ENCODE measurements around the gene TWSG1.
"Not testable (repeated sequence)": the region's sequence is repeated elsewhere in the genome, so short reads cannot be mapped to it uniquely, and the experiment has no call there.

The TWSG1 gene

GRCh38 chr18:9428862-9429661 is 94.5 kb downstream of the TWSG1 start:
- DNase-seq, result no peak

GRCh38 chr18:9429662-9429993 is 95.1 kb downstream of the TWSG1 start:
- no peak for DNase-seq

GRCh38 chr18:9430315-9430714 is 95.7 kb downstream of the TWSG1 start:
- DNase-seq, result not testable (repeated sequence)

- no peak for DNase-seq
Measured at GRCh38 chr18:9431296-9431695, 96.7 kb downstream of the TWSG1 start.

- not testable (repeated sequence) for DNase-seq
Measured at GRCh38 chr18:9433122-9433521, 98.5 kb downstream of the TWSG1 start.

GRCh38 chr18:9433671-9434121 is 99.1 kb downstream of the TWSG1 start:
- DNase-seq, result no peak

- no peak for DNase-seq
Measured at GRCh38 chr18:9434122-9434701, 99.6 kb downstream of the TWSG1 start.

GRCh38 chr18:9435041-9435440 is 100.5 kb downstream of the TWSG1 start:
- no peak for DNase-seq

- no peak for DNase-seq
Measured at GRCh38 chr18:9436206-9436929, 101.8 kb downstream of the TWSG1 start.

- DNase-seq, result no peak
Measured at GRCh38 chr18:9437021-9437437, 102.5 kb downstream of the TWSG1 start.

GRCh38 chr18:9437672-9438071 is 103.1 kb downstream of the TWSG1 start:
- no peak for DNase-seq

- no peak for DNase-seq
Measured at GRCh38 chr18:9441061-9441460, 106.5 kb downstream of the TWSG1 start.

- no peak for DNase-seq
Measured at GRCh38 chr18:9444549-9444948, 110.0 kb downstream of the TWSG1 start.

- no peak for DNase-seq
Measured at GRCh38 chr18:9446839-9447238, 112.3 kb downstream of the TWSG1 start.

GRCh38 chr18:9447334-9447733 is 112.8 kb downstream of the TWSG1 start:
- DNase-seq, result no peak

- no peak for DNase-seq
Measured at GRCh38 chr18:9449600-9450414, 115.2 kb downstream of the TWSG1 start.

- DNase-seq, result not testable (repeated sequence)
Measured at GRCh38 chr18:9450920-9451319, 116.3 kb downstream of the TWSG1 start.
